Small intestine (tissue), 7 donors: Measurements from ENCODE around the gene DPP3. TPM values are rescaled to one million over a fixed set of nuclear protein-coding genes. Genes with fewer than 3 reads are reported as not detected.

Experiments used
- DNase-seq, 2 donors: peaks; one replicate each; pipeline versions ENCODE4 v3.0.0 to v3.0.0-alpha.2; 2013
- FAIRE-seq: peaks from 2 replicates; lab custom pipeline; 2012; peaks lifted over from hg19 to GRCh38; lab: Jason Lieb, UNC
- H3K27ac ChIP-seq, 3 donors: one replicate each; pipeline ENCODE4 v1.5.1; 2013; ENCODE audit warnings: low read length in 2 of 3, mild to moderate bottlenecking in 2 of 3, control low read depth in 1 of 3, inconsistent platforms in 1 of 3, low read depth in 1 of 3, moderate library complexity in 1 of 3
- H3K27me3 ChIP-seq, 3 donors: one replicate each; pipeline ENCODE4 v1.6.1; 2013; ENCODE audit warnings: low read length in 3 of 3, inconsistent platforms in 1 of 3; ENCODE audit not compliant: control insufficient read depth in 3 of 3, insufficient read depth in 3 of 3
- H3K36me3 ChIP-seq, 3 donors: one replicate each; pipeline ENCODE4 v1.6.1; 2013; ENCODE audit warnings: low read length in 3 of 3, inconsistent platforms in 1 of 3, low read depth in 1 of 3, mild to moderate bottlenecking in 1 of 3, moderate library complexity in 1 of 3; ENCODE audit not compliant: control insufficient read depth in 3 of 3, insufficient read depth in 2 of 3
- H3K4me1 ChIP-seq, 3 donors: one replicate each; pipeline ENCODE4 v1.6.1; 2013; ENCODE audit warnings: low read length in 2 of 3, inconsistent platforms in 1 of 3, low read depth in 1 of 3, mild to moderate bottlenecking in 1 of 3, moderate library complexity in 1 of 3; ENCODE audit not compliant: control insufficient read depth in 3 of 3, insufficient read depth in 2 of 3
- H3K4me3 ChIP-seq, 3 donors: one replicate each; pipeline ENCODE4 v1.5.1; 2013; ENCODE audit warnings: low read length in 3 of 3, control low read depth in 1 of 3, inconsistent platforms in 1 of 3, low read depth in 1 of 3, mild to moderate bottlenecking in 1 of 3, moderate library complexity in 1 of 3
- H3K9me3 ChIP-seq, 2 donors: one replicate each; pipeline ENCODE4 v1.6.1; 2013; ENCODE audit warnings: low read depth in 1 of 2, low read length in 1 of 2; ENCODE audit not compliant: control insufficient read depth in 2 of 2, insufficient read depth in 1 of 2
- WGBS, 3 donors: extraction: QIAGEN DNeasy Blood & Tissue Kit; methylation state at CpG; one replicate each; pipeline ENCODE4 v1.1.7; 2013; 5-methylcytosine and 5-hydroxymethylcytosine counted together
- polyA plus RNA-seq, 4 donors: library from polyadenylated mRNA; stranded (reverse) in 3 of 4; unstranded in 1 of 4; fragments of 200-250 nt in 3 of 4; fragments of 120-200 nt in 1 of 4; gene quantifications; one replicate each; pipeline versions ENCODE4 v1.2.1 to v1.2.3, GENCODE V29; 2013
- donor health status: healthy with polysubstance abuse.
- donor health status: control.
- donor health status: control.
- donor health status: Bipolar disorder and iron deficiency.
- donor health status: healthy.

The DPP3 gene
- polyA plus RNA-seq, 4 donors: 25.3 to 67.7 (median 37.4) TPM

GRCh38 chr11:66473167-66473566 lies 7.1 kb upstream of the DPP3 start:
- no peaks in the 10 kb centered on the region for H3K9me3 ChIP-seq
- H3K4me1 ChIP-seq: no peaks in the 10 kb centered on the region
- no peak for DNase-seq
- WGBS, 3 donors: 91 to 97% (median 95%) methylated on average over 11 of the region's 11 CpGs
- H3K27ac ChIP-seq: no peak overlapping the region
- H3K4me3 ChIP-seq: no peak overlapping the region
- no peaks in the 10 kb centered on the region for H3K27me3 ChIP-seq
- no peak for FAIRE-seq
- H3K36me3 ChIP-seq: peaks cover 0 to 63% (median 0%) of the 10 kb centered on the region in 3 donors

DNA sequence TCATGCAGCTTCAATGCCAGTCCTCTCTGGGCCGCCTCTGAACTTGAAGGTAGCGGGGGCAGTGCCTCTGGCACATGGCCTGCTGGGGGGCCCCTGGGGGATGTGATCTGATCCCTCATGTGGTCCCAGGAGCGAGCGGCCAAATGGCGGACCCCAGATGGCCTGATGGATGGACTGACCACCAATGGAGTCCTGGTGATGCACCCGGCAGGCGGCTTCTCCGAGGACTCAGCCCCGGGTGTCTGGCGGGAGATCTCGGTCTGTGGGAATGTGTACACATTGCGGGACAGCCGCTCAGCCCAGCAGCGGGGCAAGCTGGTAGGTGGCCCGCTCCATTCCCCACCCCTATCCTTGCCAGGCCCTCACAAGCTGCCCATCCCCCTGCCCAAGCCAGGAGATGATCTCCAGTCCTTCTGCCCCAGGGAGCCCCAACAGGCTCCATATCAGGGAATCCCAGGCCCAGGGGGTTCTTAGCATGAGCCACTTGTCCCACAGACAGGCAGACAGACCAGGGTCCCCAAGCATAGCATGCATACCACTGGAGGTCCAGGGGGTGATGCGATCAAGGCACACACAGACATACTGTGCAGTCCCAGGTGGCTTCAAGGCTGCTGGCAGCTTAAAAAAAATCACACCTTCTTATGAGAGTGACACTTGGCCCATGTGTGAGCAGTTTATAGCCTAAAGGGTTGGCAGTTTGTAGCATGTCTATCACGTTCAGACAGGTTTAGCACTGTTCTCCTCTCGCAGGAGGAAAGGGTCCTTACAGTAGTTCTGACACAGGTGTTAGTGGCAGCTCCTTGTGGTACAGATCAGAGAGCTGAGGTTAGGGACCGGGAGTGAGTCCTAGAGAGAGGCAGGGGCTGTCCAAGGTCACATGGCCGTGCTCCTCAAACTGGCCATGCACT lies 6.4 kb upstream of the DPP3 start:
- no peak for DNase-seq
- H3K4me1 ChIP-seq: peaks cover 0 to 4% (median 0%) of the 10 kb centered on the region in 3 donors
- peaks cover 0 to 63% (median 0%) of the 10 kb centered on the region in 3 donors for H3K36me3 ChIP-seq
- FAIRE-seq: no peak
- H3K27me3 ChIP-seq: no peaks in the 10 kb centered on the region
- WGBS, 3 donors: 89 to 90% (median 89%) methylated on average over 15 to 20 of the region's 20 CpGs
- H3K9me3 ChIP-seq: no peaks in the 10 kb centered on the region
- H3K4me3 ChIP-seq: no peak overlapping the region
- no peak overlapping the region for H3K27ac ChIP-seq

DNA sequence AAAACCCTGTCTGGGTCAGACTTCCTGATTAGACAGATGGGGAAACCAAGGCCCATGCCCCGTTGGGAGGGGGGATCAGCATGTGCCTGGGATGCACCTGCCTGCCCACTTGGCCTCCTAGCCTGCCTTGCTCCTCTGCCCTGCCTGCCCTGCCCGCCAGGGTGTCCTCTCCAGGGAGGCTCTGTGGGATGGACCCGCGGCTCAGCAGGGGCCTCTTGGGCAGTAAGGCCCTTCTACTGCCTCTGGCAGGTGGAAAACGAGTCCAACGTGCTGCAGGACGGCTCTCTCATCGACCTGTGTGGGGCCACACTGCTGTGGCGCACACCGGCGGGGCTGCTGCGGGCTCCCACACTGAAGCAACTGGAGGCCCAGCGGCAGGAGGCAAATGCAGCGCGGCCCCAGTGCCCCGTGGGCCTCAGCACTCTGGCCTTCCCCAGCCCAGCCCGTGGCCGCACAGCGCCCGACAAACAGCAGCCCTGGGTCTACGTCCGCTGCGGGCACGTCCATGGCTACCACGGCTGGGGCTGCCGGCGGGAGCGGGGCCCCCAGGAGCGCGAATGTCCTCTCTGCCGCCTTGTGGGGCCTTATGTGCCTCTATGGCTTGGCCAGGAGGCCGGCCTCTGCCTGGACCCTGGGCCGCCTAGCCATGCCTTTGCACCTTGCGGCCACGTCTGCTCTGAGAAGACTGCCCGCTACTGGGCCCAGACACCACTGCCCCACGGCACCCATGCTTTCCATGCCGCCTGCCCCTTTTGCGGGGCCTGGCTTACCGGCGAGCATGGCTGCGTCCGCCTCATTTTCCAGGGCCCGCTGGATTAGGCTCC lies 4.7 kb upstream of the DPP3 start:
- no peak for FAIRE-seq
- Histone ChIP-seq H3K4me1 (peaks cover 0 to 7% (median 2%) of the 10 kb centered on the region in 3 donors), H3K4me3 (no peak overlapping the region), H3K27me3 (no peaks in the 10 kb centered on the region), H3K9me3 (no peaks in the 10 kb centered on the region), H3K27ac (no peak overlapping the region), H3K36me3 (peaks cover 0 to 58% (median 0%) of the 10 kb centered on the region in 3 donors)
- WGBS, 3 donors: 91 to 94% (median 93%) methylated on average over 25 to 44 of the region's 44 CpGs
- no peak for DNase-seq

- DNase-seq: no peak
- no peak overlapping the region for H3K27ac ChIP-seq
- H3K4me1 ChIP-seq: peaks cover 2 to 12% (median 3%) of the 10 kb centered on the region in 3 donors
- no peak for FAIRE-seq
- no peak overlapping the region for H3K4me3 ChIP-seq
- 76 to 82% (median 77%) methylated on average over 10 of the region's 10 CpGs for WGBS, 3 donors
- no peaks in the 10 kb centered on the region for H3K27me3 ChIP-seq
- H3K9me3 ChIP-seq: no peaks in the 10 kb centered on the region
- H3K36me3 ChIP-seq: peaks cover 0 to 54% (median 0%) of the 10 kb centered on the region in 3 donors
Observed at GRCh38 chr11:66476173-66476840, 3.9 kb upstream of the DPP3 start.

DNA sequence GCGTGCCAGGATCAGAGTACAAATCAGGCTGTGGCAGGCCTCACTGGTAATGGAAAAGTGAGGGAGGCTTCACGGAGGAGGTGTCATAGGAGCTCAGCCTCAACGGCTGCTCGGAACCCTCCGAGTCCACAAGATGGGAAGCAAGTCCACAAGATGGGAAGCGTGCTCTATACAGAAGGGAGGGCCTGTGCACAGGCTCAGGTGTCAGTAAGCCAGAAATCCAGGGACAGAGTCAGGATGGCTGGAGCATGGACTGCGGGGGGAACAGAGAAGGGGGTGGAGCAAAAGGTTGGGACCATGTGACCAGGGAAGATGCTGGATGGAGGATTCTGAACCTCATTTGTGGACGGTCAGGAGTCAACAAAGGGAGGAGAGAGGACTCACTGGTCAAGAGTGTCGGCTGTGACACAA lies 3.4 kb upstream of the DPP3 start:
- DNase-seq: no peak
- peaks cover 3 to 12% (median 4%) of the 10 kb centered on the region in 3 donors for H3K4me1 ChIP-seq
- 66 to 77% (median 75%) methylated on average over 9 of the region's 9 CpGs for WGBS, 3 donors
- H3K9me3 ChIP-seq: no peaks in the 10 kb centered on the region
- no peaks in the 10 kb centered on the region for H3K27me3 ChIP-seq
- H3K36me3 ChIP-seq: peaks cover 0 to 53% (median 0%) of the 10 kb centered on the region in 3 donors
- no peak overlapping the region for H3K27ac ChIP-seq
- FAIRE-seq: no peak
- no peak overlapping the region for H3K4me3 ChIP-seq

GRCh38 chr11:66477263-66478201 lies 2.7 kb upstream of the DPP3 start:
- Histone ChIP-seq H3K36me3 (peaks cover 0 to 51% (median 0%) of the 10 kb centered on the region in 3 donors), H3K4me3 (no peak overlapping the region), H3K9me3 (no peaks in the 10 kb centered on the region), H3K27ac (no peak overlapping the region), H3K4me1 (peaks cover 3 to 12% (median 4%) of the 10 kb centered on the region in 3 donors), H3K27me3 (no peaks in the 10 kb centered on the region)
- DNase-seq: no peak
- FAIRE-seq: no peak
- 84 to 92% (median 92%) methylated on average over 11 of the region's 11 CpGs for WGBS, 3 donors

DNA sequence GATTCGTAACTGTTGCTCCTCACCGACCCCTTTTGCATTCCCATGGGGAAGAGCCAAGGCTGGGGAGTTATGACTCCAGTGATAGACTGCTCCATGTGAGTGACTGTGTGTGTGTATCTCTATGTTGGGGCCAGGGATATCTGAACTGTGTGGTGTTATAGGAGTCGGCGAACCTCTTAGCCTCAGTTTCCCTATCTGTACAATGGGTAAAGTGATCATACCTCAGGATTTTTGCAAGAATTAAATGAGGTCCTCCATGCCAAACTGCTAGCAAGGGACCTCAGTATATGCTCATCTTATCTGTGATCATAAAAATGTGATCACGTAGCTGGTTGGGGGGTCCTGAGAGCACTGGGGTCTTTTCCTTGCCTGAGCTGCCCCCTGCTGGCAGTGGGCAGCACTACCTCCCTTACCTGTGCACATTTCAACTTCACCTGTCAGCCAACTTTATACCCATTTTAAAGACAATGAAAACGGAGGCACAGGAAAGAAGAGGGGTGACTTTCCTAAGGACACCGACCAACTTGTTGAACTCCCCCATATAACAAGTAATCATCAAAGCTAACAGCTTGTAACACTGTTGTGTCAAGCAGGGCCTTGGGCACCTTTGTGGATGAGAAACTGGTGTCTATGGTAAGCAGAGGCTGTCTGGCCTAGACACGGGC lies 1.4 kb upstream of the DPP3 start:
- 44 to 51% (median 47%) methylated on average over 8 of the region's 8 CpGs for whole genome bisulfite sequencing, 3 donors
- Histone ChIP-seq H3K4me1 (peaks cover 3 to 12% (median 4%) of the 10 kb centered on the region in 3 donors), H3K27ac (peak overlapping the region; percentile 87 to 98 (median 94)), H3K9me3 (no peaks in the 10 kb centered on the region), H3K36me3 (peaks cover 0 to 40% (median 0%) of the 10 kb centered on the region in 3 donors), H3K4me3 (peak overlapping the region; percentile 60 to 79 (median 71)), H3K27me3 (no peaks in the 10 kb centered on the region)
- FAIRE-seq: no peak
- peak; percentile 32 to 54 for DNase-seq
